ENCODE results near the gene ARHGAP21. TPM values are rescaled to one million over a fixed set of nuclear protein-coding genes. Genes with fewer than 3 reads are reported as not detected.

ARHGAP21 gene
- total RNA-seq, 1 experiment from 2014 or later = 115 TPM

DNA sequence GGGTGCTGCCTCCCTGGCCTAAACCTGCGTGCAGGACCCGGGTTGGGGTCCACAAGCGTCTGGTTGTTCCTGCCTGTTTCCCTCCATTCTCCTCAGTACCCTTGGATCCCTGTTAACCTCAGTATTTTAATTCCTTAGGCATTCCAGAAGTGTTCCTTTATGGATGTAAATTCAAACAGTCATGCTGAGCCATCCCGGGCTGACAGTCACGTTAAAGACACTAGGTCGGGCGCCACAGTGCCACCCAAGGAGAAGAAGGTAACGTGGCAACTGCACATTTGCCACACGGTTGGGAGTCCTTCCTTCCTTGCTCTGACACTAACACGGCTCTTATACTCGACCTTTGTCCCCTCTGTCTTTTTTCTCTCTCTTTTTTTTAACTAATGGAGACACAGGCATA, 187.1 kb downstream of the ARHGAP21 start:
- Histone ChIP-seq H3K79me2 (ENCODE audit: low read depth) (no peaks in the 10 kb centered on the region), H3K4me1 (replicated peaks; ENCODE audit: insufficient read depth) (no peaks in the 10 kb centered on the region), H3K4me2 (no peak overlapping the region), H4K20me1 (ENCODE audit: insufficient read depth) (no peaks in the 10 kb centered on the region), H2AFZ (no peak overlapping the region), H3K9me2 (ENCODE audit: insufficient read depth) (no peaks in the 10 kb centered on the region), H3K9me3 (ENCODE audit: insufficient read depth, low read depth) (no peaks in the 10 kb centered on the region), H3K36me3 (ENCODE audit: low read depth) (peaks cover 6% of the 10 kb centered on the region; the same call in 1 of the 2 replicates), H3K4me3 (no peak overlapping the region), H3F3A (ENCODE audit: insufficient read depth, low read depth) (no peaks in the 10 kb centered on the region), H3K27me3 (ENCODE audit: insufficient read depth, low read depth) (no peaks in the 10 kb centered on the region), H3K27ac (no peak overlapping the region)
- no peak for DNase-seq
- TF ChIP-seq CTCF (conservative IDR thresholded peaks at IDR 0.05) = no peak
- no peak for TF ChIP-seq EZH2 (IDR thresholded peaks at IDR 0.05; ENCODE audit: low read depth)
- CTCF ChIA-PET = no interaction called here
- no TSS peak for BruUV-seq (replicated peaks)
- POLR2A ChIA-PET (ENCODE audit: unreplicated experiment) = no interaction called here
- intact Hi-C loops (cut with micrococcal nuclease; ENCODE audit: unreplicated experiment) = no loop called here

DNA sequence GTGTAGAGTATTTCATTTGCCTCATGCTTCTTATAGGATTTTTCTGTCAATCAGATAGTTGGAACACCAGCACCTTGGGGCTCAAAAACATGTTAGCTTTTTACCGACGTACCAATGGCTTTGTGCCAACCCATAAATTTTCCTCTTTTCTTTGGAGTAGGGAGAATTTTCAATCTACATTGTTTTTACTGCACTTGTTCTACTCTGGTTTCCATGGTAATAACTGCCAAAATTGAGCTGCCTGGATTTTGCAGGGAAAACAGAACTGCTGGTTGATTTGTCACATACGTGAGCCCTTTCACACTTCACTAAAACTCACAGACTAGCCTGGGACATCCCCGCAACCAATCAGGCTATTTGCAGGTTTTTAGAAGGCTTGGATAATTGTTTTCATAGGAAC, 189.7 kb downstream of the ARHGAP21 start:
- Histone ChIP-seq H3K9me2 (ENCODE audit: insufficient read depth) (no peaks in the 10 kb centered on the region), H3K27ac (no peak overlapping the region), H4K20me1 (ENCODE audit: insufficient read depth) (no peaks in the 10 kb centered on the region), H3K27me3 (ENCODE audit: insufficient read depth, low read depth) (no peaks in the 10 kb centered on the region), H3K36me3 (ENCODE audit: low read depth) (peaks cover 9% of the 10 kb centered on the region; the same call in 1 of the 2 replicates), H3K4me3 (no peak overlapping the region), H3K9me3 (ENCODE audit: insufficient read depth, low read depth) (no peaks in the 10 kb centered on the region), H3K4me2 (no peak overlapping the region), H3K4me1 (replicated peaks; ENCODE audit: insufficient read depth) (no peaks in the 10 kb centered on the region), H3F3A (ENCODE audit: insufficient read depth, low read depth) (no peaks in the 10 kb centered on the region), H3K79me2 (ENCODE audit: low read depth) (no peaks in the 10 kb centered on the region), H2AFZ (no peak overlapping the region)
- TF ChIP-seq CTCF (conservative IDR thresholded peaks at IDR 0.05) = no peak
- no peak for TF ChIP-seq EZH2 (IDR thresholded peaks at IDR 0.05; ENCODE audit: low read depth)
- no TSS peak for BruUV-seq (replicated peaks)
- intact Hi-C loops (cut with micrococcal nuclease; ENCODE audit: unreplicated experiment) = no loop called here
- ChIA-PET POLR2A (ENCODE audit: unreplicated experiment) (no interaction called here), CTCF (no interaction called here)
- DNase-seq = no peak

Other genes with a start within 250 kb of the ARHGAP21 start
- gene PRTFDC1, start 228.7 kb upstream of the ARHGAP21 start, total RNA-seq (2021) = 12.3 and 15.8 TPM in 2 replicates